Skin of body (tissue), 2 donors: ENCODE measurements around the gene LHX1. TPM values are rescaled to one million over a fixed set of nuclear protein-coding genes. Genes with fewer than 3 reads are reported as not detected.

Experiments used
- DNase-seq: peaks from one replicate; lab custom pipeline; 2025; lab: John Stamatoyannopoulos, UW
- total RNA-seq: library from RNA; depleted of rRNA; stranded (reverse); fragments of >200 nt; gene quantifications from one replicate; pipeline ENCODE4 v1.2.3, GENCODE V29; 2014

Gene LHX1
- total RNA-seq = not detected

- no peak for DNase-seq
These were observed at the start of gene LHX1 for GRCh38 chr17:36937001-36937958. LHX1 (plus strand) TSS chr17:36937475; CDS start chr17:36938198, 723 bp downstream.

DNA sequence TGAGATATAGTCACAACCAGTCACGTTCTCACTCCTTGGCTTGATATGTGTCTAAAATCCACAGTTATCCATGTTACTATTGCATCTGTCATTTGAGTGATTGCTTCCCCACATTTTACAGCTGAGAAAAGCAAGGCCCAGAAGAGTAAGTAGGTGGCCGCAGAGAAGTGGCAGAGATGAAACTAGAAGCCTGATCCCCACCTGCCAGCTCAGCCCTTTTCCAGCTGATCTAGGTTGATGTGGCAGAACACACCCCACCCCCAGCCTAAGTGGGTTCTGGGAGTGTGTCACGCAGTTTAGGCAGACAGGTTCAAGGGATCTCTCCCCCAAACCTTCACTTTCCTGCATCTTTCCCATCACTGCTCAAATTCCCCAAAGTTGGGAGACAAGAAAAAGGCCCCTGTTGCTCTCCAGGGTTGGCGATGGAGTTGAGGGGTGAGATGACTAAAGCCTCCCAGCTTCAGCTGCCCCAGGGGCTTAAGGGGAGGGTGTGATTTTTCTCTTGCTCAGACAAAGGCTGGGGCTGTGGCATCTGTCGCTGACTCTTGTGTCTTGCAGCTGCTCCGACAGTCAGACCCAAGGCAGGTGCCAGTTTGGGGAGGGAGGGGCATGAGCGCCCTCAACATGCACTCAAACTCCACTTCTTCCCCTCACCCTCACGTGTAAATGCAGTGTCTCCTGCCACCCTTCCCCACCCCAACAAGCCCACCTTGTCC lies 48.9 kb upstream of the LHX1 start:
- no peak for DNase-seq

- no peak for DNase-seq
These were observed 47.4 kb upstream of the LHX1 start for GRCh38 chr17:36889770-36890349.

DNA sequence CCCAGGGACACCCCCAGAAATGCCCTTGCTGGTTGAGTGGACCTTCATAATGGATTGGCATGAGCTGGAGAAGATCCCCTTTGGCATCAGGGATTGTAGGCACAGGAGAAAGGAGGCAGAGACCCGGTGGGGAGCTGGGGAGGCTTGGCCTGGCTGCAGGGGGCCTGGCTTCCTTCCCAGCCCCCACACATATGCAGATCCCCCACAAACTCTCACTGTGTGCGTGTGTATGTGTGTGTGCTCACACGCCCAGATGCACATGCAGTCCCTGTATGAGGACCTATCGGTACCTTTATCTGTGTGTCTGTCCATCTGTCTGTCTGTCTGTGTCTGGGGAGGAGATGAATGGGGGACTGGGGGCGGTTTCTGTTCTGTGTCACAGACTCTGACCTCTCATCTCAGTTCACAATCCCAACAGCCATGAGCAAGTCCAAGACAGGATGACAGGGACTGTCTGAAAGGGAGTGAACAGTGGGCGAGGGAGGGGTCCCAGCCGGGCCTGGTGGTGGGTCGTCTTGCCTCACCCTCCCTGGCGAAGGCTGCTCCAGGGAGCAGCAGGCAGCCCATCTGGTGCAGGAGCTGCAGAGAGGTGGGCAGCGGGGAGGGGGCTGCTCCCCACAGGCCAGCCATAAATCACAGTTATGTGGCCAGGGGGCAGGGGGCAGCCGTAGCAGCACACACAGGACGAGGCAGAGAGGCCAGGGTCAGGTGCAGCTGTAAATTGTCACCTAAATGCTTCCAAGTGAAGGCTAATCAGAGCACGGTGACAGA lies 46.7 kb upstream of the LHX1 start:
- no peak for DNase-seq

GRCh38 chr17:36892112-36892838 lies 45.0 kb upstream of the LHX1 start:
- DNase-seq = no peak

DNA sequence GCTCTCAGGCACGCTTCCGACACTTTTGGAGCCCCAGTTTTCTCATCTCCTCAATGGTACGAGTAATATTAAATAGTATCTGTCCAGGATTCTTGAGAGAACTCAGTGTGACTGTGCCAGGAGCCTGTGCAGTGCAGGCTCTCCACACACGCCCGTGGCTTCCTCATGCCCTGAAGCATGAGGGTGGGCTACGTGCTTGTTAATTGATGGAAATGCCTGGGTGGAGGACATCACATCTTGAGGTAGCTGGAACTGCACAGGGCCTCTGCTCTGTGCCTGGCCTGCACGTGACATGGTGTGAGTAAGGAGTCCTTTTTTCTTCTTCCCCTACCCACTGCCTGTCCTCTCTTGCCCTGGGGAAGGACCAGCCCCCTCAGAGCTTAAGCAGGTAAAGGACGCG lies 43.1 kb upstream of the LHX1 start:
- DNase-seq = no peak

- DNase-seq = no peak
These were observed 42.4 kb upstream of the LHX1 start for GRCh38 chr17:36894925-36895324.

GRCh38 chr17:36899250-36900159 lies 37.8 kb upstream of the LHX1 start:
- DNase-seq = no peak

GRCh38 chr17:36900160-36900512 lies 37.1 kb upstream of the LHX1 start:
- no peak for DNase-seq

- no peak for DNase-seq
These were observed 35.8 kb upstream of the LHX1 start for GRCh38 chr17:36901506-36901905.

DNA sequence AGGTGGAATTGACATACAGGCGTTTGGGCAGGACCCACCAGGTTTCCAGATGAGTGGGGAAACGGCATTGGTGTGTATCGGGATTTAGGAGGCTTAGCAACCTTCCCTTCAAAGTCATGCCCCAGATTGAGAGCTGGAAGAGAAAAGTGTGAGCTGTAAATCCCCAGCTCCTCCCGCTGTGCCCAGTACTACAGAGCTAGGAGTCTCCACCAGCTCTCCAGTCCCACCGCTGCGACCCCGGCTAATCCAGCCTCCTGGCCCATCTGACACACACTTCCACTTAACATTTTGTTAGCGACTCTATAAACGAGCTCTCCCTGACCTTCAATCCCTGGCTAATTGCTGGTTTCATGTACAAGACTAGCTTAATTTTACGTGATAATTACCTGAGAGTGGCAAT lies 29.9 kb upstream of the LHX1 start:
- no peak for DNase-seq

GRCh38 chr17:36910513-36910912 lies 26.8 kb upstream of the LHX1 start:
- DNase-seq = no peak

DNA sequence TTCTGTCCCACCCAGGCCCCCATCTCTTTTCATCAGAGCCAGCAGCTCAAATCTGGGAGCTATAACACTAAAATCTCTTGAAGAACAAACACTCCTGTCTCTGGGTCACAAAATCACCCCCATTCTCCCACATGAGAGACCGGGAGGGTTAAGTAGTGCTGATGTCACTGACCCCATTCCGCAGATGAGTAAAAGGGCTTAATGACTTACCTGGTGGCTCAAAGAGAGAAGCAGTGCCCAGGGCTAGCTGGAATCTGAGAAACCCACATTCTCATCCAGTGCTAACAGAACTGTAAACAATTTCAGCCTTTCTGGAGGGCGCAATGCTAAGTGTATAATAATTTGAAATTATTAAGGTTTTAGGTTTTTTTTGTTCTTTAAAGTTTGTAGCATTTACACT lies 26.3 kb upstream of the LHX1 start:
- no peak for DNase-seq

DNA sequence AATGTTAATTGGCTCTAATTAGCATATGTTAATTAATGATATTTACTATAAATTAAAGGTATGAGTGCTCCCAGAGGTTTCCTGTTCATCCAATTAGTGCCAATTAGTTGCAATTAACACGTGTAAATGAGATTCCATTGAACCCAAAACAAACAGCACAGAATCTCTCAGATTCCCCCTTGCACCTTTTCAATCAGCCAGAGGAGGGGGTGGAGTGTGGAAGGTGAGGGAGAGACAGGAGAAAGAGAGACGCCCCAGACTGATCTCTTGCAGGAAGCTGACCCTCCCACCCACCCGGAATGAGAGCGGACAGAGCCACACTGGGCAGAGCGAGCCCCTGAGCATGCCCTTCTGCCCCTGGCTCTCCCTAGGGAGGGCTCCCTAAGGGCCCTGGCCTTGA lies 24.1 kb upstream of the LHX1 start:
- DNase-seq = no peak

DNA sequence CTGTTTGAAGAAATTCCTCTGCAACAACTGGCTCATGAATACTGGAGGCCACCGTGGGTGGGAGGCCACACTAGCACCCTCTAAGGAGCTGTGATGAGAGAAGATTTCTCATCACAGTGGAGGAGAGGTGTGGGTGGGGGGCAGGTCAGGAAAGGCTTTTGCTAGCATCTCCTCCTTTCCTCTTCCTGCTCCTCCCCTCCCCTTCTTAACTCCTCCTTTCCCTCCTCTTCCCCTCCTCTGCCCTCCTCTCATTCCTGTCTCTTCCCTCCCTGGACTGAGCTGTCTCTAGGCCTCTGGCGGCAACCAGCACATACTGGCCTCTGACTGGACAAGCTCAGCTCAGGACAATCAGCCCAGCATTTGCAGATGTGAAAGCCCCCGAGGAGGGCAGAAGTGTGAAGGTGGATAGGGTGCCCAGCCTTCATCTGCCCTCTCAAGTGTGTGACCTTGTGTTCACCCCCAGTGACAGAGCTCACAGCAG lies 19.0 kb upstream of the LHX1 start:
- no peak for DNase-seq

DNA sequence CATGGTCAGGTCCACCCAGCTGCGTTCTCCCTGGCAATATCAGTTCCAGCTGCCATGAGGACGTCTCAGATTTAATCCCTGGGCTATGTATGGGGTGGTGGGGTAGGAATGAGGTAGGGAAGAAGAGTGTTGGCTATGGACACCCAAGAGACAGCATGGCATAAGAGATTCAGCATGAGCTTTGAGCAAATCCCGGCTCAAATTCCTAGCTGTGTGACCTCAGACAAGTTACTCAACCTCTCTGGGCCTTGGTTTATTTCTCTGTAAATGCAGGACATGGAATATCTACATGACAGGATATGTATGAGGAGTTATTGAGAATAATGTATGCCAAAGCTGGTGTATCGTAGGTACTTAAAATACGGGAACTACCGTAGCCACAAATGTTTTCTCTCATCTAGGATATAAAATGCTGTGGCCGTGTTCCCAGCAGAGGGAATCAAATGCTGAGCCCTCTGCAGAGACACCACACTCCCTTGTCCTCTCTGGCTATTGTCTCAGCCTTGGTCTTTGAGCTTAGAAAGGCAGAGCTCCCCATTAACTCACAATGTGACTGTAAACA lies 17.8 kb upstream of the LHX1 start:
- no peak for DNase-seq

DNA sequence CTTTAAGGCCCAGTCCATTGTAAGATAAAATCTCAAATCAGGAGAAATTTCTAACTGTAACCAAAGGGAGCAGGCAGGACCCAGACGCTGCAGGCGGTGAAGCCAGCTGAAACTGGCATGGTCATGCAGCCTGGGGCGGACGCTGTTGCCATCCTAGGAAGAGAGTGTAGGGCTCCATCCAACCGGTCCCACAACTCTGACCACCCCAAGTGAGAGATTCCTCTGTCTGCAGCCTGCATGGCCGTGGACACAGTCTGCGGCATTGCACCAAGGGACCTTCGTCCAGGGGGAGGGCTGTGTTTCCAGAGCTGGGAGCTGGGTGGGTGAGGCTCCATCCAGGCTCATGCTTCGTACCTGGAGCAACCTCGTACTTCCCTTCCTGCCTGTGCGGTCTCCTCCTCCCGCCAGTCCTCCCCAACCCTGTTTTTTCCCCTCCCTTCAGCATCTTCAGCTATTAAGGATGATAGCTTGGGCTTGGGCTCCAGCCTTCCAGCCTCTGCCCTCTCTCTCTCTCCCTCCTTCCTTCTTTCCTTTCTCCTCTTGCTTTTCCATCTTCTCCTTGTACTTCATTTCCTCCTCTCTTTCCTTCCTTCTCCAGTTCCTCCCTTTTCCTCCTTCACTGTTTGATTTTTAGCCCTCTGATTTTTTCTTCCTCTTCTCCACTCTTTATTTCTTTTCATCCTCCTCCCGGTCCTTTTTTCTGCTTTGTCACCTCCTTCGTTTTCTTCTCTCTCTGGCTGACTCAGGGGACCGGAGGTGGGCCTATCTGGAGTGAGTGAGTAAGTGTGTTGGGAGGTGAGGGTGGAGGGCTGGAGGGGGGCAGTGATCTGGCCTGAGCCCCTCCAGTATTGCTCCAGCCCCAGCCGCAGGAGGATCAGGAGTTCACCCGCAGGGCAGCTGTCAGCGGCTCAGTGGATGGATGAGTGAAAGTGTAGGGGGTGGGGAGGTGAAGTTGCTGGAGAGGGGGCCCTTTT lies 17.0 kb upstream of the LHX1 start:
- DNase-seq = no peak
